RKO (cell line): ENCODE data around the gene C1orf116.

ENCODE experiments used
- DNase-seq: peaks from one replicate; pipeline ENCODE4 v3.0.0-alpha.2; 2016; ENCODE audit warnings: low spot score

Gene C1orf116

DNA sequence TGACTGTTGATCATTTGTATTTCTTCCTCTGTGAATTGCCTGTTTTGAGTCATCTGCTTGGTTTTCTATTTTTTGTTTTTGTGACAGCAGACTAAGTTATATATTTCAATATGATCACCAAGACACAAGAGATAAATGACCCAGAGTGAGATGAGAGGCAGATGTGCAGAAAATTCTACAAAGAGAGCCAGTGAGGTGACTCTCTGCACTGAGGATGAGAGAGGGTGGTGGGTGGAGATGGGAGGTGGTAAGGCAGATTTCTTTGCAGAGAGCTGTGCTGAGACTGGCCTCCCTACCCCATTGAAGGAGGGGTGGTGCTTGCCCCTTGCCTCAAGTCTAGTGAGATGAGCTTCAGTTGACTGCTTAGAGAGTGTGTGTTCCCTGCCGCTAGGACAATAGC, 44.7 kb downstream of the C1orf116 start:
- DNase-seq: no peak

DNA sequence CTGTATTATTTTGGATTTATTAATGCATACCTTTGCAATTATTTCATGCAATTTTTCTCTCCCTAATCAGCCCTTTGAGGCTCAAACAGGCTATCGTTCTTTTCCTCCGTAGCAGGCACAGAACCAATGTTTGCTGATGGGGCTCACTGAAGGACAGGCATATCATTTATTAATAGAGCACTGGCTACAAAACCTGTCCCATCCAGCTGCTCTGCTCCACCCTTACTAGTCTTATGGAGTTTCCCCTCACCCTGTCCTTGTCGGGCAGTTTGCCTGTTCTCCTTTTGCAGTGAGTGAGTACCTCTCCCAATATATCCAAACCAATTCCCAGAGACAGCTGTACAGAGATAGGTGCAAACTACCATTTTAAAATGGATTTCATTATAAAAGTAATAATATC, 45.7 kb downstream of the C1orf116 start:
- DNase-seq: no peak

DNA sequence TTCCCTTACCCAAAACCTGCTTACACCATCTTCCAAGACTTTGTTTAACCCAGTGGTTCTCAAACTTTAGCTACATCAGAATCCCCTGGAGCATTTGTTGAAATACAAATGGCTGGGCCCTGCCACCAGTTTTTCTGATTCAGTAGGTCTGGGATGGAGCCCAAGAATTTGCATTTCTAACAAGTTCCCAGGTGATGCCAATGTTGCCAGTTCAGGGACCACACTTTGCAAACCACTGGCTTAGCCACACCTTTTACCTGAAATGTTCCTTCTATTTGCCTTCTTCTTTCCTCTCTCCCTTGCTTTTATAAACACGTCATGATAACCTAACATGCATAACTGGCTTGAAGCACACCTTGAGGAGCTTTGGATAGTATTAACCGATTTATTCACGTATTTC, 46.2 kb downstream of the C1orf116 start:
- no peak for DNase-seq

DNA sequence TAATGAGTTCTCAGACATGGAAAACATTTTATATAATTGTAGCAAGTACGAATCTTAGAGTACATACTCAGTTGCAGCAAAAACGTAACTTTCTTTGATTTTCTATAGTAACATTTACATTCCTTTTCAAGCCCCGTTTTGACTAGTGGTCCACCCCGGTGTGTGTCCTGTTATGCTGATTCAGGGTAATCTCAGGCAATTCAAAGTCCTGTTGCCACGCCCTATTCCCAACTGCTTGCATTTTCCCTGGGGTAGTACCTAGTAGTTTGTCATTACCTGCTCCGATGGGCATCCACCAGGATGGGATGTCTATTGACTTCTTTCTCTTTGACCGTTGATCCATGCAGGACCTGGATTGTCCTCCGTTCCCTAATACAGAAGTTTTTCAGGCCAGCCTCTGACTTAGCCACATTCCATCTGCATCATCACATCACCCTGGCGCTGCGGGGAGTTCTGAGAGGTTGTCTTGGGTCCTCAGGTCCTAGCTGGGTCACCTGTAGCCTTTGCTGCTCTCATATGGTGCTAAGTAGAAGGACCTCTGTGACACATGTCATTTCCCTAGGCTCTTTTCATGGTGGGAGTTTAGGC, 47.3 kb downstream of the C1orf116 start:
- no peak for DNase-seq

DNA sequence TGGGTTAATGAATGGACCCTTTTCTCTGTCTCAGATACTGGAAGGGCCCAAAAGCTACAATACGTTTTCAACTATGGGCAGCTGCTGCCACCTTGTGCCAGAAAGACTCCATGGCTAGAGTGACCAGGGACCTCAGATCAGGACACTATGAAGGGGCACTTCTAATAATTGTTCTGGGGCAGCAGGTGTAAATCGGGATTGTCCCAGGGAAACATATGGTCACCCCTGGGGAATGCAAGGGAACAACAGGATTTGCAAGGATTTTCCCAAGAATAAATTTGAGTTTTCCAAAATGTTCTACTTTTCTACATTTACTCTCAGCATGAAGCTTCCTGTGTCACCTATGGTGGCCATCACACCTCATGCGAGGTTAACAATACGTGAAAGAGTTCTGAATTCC, 50.3 kb downstream of the C1orf116 start:
- peak; percentile 46 for DNase-seq

DNA sequence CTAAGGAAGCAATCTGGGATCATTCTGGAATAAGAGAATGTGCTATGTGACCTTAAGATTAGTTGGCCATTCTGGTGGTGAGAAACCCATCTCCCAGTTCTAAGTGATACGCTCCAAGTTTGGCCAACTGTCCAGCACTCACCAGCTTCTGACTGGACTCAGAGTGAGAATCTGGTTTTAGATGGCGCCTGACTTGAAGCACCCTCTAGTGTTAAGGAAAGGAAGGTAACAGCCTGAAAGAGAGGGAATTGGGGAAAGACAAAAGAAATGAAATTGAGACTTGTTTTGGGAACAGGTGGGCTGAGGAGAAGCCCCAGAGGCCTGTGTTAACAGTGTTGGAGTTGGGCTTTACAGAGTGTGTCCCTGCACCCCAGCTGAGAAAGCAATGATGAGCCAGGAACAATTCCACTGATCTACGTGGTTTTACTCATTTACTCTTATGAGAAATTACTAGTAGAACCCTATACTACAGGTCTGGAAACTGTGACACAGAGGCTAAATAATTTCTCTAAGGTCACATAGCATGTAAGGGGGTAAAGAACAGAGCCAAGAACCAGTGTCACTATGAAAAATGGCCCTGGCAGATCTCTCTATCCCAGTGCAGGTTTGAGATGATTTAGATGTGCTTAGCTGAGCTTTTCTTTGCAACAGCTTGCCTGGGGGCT, 53.0 kb downstream of the C1orf116 start:
- DNase-seq: peak; percentile 24

DNA sequence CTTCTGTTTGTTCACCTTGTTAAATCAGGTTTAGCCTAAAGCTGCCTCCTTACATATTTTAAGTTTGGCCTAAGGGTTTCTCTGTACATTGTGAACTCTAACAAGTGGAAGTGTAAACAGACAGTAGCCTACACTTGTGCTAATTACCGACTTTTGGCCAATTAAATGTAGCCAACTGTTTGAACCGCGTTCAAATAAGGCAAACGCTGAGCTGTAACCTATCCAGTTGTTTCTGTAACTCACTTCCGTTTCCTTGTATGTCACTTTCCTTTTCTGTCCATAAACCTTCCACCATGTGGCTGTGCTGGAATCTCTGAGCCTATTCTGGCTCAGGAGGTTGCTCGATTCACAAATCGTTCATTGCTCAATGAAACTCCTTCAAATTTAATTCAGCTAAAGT, 54.3 kb downstream of the C1orf116 start:
- DNase-seq: no peak

DNA sequence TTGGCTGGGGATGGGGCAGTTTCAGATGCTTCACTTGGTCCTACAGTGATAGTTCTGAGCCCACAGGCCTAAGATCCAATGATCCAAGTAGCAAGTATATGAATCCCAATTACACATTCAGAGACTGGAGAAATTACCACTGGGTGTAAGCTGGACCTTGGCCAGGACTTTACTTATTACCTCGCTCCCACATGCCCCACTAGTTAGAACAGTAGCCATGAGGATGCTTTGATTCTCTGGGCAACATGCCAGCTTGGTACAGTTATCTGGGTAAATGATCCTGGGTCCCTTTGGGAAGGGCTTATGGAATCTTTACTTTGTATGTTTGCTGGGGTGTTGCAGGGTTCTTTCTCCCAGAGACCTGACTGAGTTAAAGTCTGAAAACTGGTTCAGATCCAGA, 57.2 kb downstream of the C1orf116 start:
- DNase-seq: no peak

DNA sequence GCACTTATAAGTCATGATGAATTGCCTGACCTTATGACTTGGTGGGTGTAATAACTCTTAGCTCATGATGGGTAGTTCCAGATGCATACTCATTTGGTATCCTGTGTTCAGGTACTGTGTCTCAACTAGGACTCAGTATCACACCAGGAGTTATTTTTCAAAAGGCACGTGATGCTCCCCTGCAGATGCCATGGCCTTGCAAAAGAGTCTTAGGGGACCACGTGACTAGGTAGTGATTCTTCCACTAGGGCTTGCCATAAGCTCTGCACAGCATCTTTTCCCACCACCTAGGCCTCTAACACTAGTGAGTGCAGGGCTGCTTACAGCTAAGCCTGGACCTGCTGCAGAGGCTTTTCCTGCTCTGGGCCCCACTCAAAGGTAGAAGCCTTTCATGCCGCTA, 58.4 kb downstream of the C1orf116 start:
- DNase-seq: no peak

DNA sequence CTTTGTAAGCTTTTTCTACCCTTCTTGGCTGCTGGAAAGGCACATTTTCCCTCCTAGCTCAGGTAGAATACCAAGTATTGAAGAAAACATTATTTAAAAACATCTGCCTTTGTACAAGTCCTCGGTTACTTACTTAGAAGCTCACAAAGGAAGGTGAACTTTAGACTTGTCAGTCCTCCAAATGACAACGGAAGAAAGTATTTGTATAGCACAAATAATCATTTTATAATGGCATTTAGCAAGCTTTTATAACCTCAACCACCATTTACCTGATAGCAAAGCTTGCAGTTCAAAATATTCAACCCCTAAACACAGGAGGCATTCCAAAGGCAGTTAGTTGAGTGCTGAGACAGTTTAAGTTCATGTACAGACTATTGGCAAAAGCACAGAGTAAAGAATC, 59.8 kb downstream of the C1orf116 start:
- DNase-seq: no peak

DNA sequence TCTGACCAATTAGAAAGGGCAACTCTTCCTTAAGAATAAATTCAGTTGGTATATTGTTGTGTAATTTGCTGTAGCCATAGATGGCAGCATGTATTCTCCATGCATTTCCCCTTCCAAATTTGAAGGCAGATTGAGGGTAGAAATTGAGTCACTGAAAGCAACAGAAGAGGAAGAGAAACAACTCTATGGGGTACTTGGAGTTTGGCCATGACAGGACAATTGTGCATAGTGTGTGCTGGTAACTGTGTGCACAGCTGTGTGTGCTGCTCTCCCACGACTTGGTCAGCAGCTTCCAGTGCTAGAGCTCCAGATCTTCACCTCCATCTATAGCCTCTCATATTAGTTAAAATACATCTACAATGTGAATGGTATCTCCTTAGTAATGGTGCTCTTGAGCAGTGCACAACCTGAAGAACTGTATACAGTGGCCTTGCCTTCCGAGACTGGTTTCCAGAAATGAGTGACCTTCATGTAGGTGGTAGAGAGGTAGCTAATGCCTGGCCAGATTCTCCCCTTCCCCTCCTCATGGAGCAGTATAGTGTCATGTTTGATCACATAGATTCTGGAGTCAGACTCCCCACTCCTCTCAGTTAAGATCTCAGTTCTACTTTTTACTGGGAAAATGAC, 61.4 kb downstream of the C1orf116 start:
- DNase-seq: no peak

DNA sequence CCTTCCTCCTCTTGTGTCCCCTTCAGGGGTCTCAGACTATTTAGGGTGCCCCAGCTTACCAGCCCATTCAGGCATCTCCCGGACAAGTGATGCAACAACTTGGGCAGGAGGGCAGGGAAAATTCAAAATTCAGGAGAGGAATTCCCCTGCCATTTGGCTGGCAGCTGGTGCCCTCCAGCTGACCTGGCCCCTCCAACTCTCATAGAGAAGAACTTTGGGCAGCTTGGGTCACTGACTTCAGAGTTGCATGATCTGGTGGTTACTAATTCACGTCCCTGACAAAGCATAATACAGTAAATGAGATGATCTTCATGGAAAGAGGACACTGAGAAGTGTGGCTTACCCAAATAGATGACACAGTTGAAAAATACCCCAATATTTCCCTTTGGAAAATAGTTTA, 62.1 kb downstream of the C1orf116 start, which contains the start of gene FCAMR:
Gene FCAMR (minus strand): TSS at position 15 of the 400 bp plus-strand sequence. CDS start 335 bp downstream, outside the sequence.
- DNase-seq: no peak

DNA sequence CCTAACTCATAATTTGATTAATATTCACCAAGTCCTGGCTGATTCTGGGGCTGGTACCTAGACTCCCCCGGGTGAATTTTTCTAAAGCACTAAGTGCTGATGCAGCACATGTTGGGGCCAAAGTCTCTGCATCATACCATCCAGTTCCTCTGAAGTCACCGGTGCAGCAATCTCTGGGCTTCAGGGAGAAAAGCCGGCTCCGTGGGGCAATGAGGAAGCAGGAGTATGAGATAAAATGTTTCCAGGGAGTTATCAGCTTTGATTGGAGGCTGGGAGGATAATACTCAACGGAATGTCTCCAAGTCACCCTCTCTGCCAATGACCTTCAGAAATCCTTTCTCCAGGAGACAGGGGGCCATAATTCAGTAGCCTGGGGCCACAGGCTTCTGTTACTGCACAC, 63.5 kb downstream of the C1orf116 start:
- DNase-seq: no peak
